HCT116 (cell line): ENCODE results near the gene POC1A. TPM values are rescaled to one million over a fixed set of nuclear protein-coding genes. Genes with fewer than 3 reads are reported as not detected.

Source experiments
- ATAC-seq: fragments of 200-7000 bp; cut with Tn5 transposase; 2 replicates; pipeline ENCODE4 v1.9.1; 2020; ENCODE audit warnings: mild to moderate bottlenecking, moderate library complexity
- BruUV-seq: library from RNA; stranded (reverse); fragments of 400-500 nt; replicated peaks from 2 replicates; lab custom pipeline; 2021; lab: Mats Ljungman, UMichigan
- CTCF ChIA-PET: fragments of 300-600 bp; sonication (Branson Sonifier 250); formaldehyde crosslinking; loops from one replicate; lab custom pipeline; 2021; ENCODE audit warnings: antibody characterized with exemption; lab: Charles Lee
- POLR2A ChIA-PET: fragments of 300-600, 350-600 bp; sonication (Branson Sonifier 250); formaldehyde crosslinking; loops from one replicate; lab custom pipeline; 2021; ENCODE audit warnings: antibody characterized with exemption; lab: Charles Lee
- RAD21 ChIA-PET, 2 experiments: fragments of 300-600 bp; sonication (Branson Sonifier 250); formaldehyde crosslinking; loops; one replicate each; lab custom pipeline; 2023; ENCODE audit warnings: low total read pairs in 2 of 2; ENCODE audit not compliant: uncharacterized antibody in 2 of 2, unreplicated experiment in 2 of 2, low non-redundant PET in 1 of 2; lab: Charles Lee
- DNase-seq: peaks from one replicate; pipeline ENCODE4 v3.0.0-alpha.2; 2010; ENCODE audit warnings: low read depth, low spot score
- H2AFZ ChIP-seq: fragments of 200-600 bp; shearing (Covaris generic), sonication (generic); 2 replicates; pipeline ENCODE4 v1.6.1; 2017; ENCODE audit warnings: low read depth, mixed run types, mixed read lengths, antibody characterized with exemption, low read length; ENCODE audit not compliant: poor library complexity, severe bottlenecking
- H3K27ac ChIP-seq: 2 replicates; pipeline ENCODE4 v1.5.1; 2012; ENCODE audit warnings: low read depth, low read length
- H3K27me3 ChIP-seq: fragments of 200-600 bp; sonication (generic); 2 replicates; pipeline ENCODE4 v1.6.1; 2016; ENCODE audit warnings: mixed run types, low read length, mixed read lengths; ENCODE audit not compliant: insufficient read depth
- H3K36me3 ChIP-seq, 2 experiments: fragments of 200-500 bp in 1 of 2; fragments of 200-600 bp in 1 of 2; sonication (Bioruptor generic) in 1 of 2; sonication (generic) in 1 of 2; 2 replicates each; pipeline versions ENCODE4 v1.5.1 to v1.6.1; 2014 to 2016; ENCODE audit warnings: low read length in 2 of 2, inconsistent platforms in 1 of 2, mixed read lengths in 1 of 2, mixed run types in 1 of 2; ENCODE audit not compliant: insufficient read depth in 2 of 2, control insufficient read depth in 1 of 2
- H3K4me1 ChIP-seq, 2 experiments: fragments of 200-600 bp in 1 of 2; sonication (generic) in 1 of 2; 2 replicates each; pipeline versions ENCODE4 v1.5.1 to v1.6.1; 2012 to 2017; ENCODE audit warnings: low read length in 2 of 2, inconsistent platforms in 1 of 2, mild to moderate bottlenecking in 1 of 2, mixed read lengths in 1 of 2, mixed run types in 1 of 2, moderate library complexity in 1 of 2; ENCODE audit not compliant: insufficient read depth in 2 of 2, control insufficient read depth in 1 of 2
- H3K4me2 ChIP-seq: fragments of 200-600 bp; sonication (generic); 2 replicates; pipeline ENCODE4 v1.6.1; 2017; ENCODE audit warnings: mixed run types, low read length, mixed read lengths
- H3K4me3 ChIP-seq, 2 experiments: fragments of 200-600 bp in 1 of 2; sonication (generic) in 1 of 2; replicated peaks in 1 of 2; 2 replicates each; pipeline ENCODE4 v1.5.1; 2011 to 2016; ENCODE audit warnings: low read length in 2 of 2, control low read depth in 1 of 2, low read depth in 1 of 2, mild to moderate bottlenecking in 1 of 2, mixed read lengths in 1 of 2, mixed run types in 1 of 2
- H3K79me2 ChIP-seq: fragments of 200-600 bp; sonication (generic); 2 replicates; pipeline ENCODE4 v1.6.1; 2017; ENCODE audit warnings: mild to moderate bottlenecking, mixed run types, low read length, moderate library complexity, mixed read lengths; ENCODE audit not compliant: insufficient read depth
- H3K9ac ChIP-seq: fragments of 200-600 bp; sonication (generic); 2 replicates; pipeline ENCODE4 v1.6.1; 2016; ENCODE audit warnings: low read length, mixed read lengths
- H3K9me2 ChIP-seq: fragments of 200-600 bp; sonication (generic), shearing (Covaris generic); 2 replicates; pipeline ENCODE4 v1.6.1; 2017; ENCODE audit warnings: mixed run types, mild to moderate bottlenecking, moderate library complexity; ENCODE audit not compliant: insufficient read depth
- H3K9me3 ChIP-seq, 2 experiments: fragments of 200-500 bp in 1 of 2; fragments of 200-600 bp in 1 of 2; sonication (Bioruptor generic) in 1 of 2; sonication (generic) in 1 of 2; 2 replicates each; pipeline ENCODE4 v1.6.1; 2014 to 2017; ENCODE audit warnings: low read length in 2 of 2, mixed read lengths in 2 of 2, inconsistent platforms in 1 of 2, low read depth in 1 of 2, mild to moderate bottlenecking in 1 of 2, mixed run types in 1 of 2, moderate library complexity in 1 of 2; ENCODE audit not compliant: control insufficient read depth in 1 of 2, insufficient read depth in 1 of 2
- H4K20me1 ChIP-seq: fragments of 200-600 bp; sonication (generic), shearing (Covaris generic); 2 replicates; pipeline ENCODE4 v1.6.1; 2017; ENCODE audit warnings: mixed run types, mild to moderate bottlenecking, moderate library complexity; ENCODE audit not compliant: insufficient read depth
- ATF3 ChIP-seq: IDR thresholded peaks from 2 replicates; pipeline ENCODE4 v1.6.1; 2012
- EGR1 ChIP-seq: IDR thresholded peaks from 2 replicates; pipeline ENCODE4 v1.6.1; 2012; ENCODE audit warnings: low read depth
- EZH2 ChIP-seq: fragments of 200-600 bp; sonication (generic); IDR thresholded peaks from 2 replicates; pipeline ENCODE4 v1.6.1; 2017; ENCODE audit warnings: antibody characterized with exemption, mixed run types
- JUND ChIP-seq: IDR thresholded peaks from 2 replicates; pipeline ENCODE4 v1.6.1; 2012
- MAX ChIP-seq: IDR thresholded peaks from 2 replicates; pipeline ENCODE4 v1.6.1; 2012
- POLR2A ChIP-seq: IDR thresholded peaks from 2 replicates; pipeline ENCODE4 v1.7.0; 2011; ENCODE audit warnings: borderline replicate concordance; ENCODE audit not compliant: insufficient read depth, insufficient read length; ENCODE audit errors: extremely low read depth
- REST ChIP-seq: IDR thresholded peaks from 2 replicates; pipeline ENCODE4 v1.6.1; 2012; ENCODE audit warnings: low read depth
- SP1 ChIP-seq: IDR thresholded peaks from 2 replicates; pipeline ENCODE4 v1.6.1; 2012; ENCODE audit warnings: low read depth
- TCF7L2 ChIP-seq: IDR thresholded peaks from 2 replicates; pipeline ENCODE4 v1.7.0; 2011; ENCODE audit warnings: borderline replicate concordance, inconsistent platforms; ENCODE audit not compliant: insufficient read depth, insufficient read length; ENCODE audit errors: extremely low read depth
- ZBTB33 ChIP-seq: IDR thresholded peaks from 2 replicates; pipeline ENCODE4 v1.6.1; 2011; ENCODE audit warnings: mild to moderate bottlenecking, low read length, moderate library complexity; ENCODE audit not compliant: insufficient replicate concordance; ENCODE audit errors: extremely low read depth
- intact Hi-C: fragments of 100-400 bp; cut with micrococcal nuclease; formaldehyde crosslinking; loops from 2 replicates; pipeline ENCODE4 v1.10.0; 2022
- total RNA-seq: library from RNA; stranded (reverse); gene quantifications from one replicate; pipeline ENCODE4 v1.2.1, GENCODE V29; 2021; ENCODE audit not compliant: unreplicated experiment

POC1A gene
- total RNA-seq, 1 experiment from 2014 or later: 34.0 TPM

- no peak for TF ChIP-seq REST
- no peak for TF ChIP-seq JUND
Observed at GRCh38 chr3:52067046-52067445, 87.2 kb downstream of the POC1A start (continued).

- intact Hi-C loops: no loop called here
- Histone ChIP-seq H3K27me3 (no peaks in the 10 kb centered on the region), H3K4me3 (no peak overlapping the region), H3K4me2 (no peak overlapping the region), H3K9me3 (no peaks in the 10 kb centered on the region), H2AFZ (no peak overlapping the region), H3K36me3 (no peaks in the 10 kb centered on the region)
- no peak for ATAC-seq
- POLR2A ChIA-PET: no interaction called here
- TF ChIP-seq EZH2 (no peak), ATF3 (no peak), TCF7L2 (no peak), EGR1 (no peak), ZBTB33 (no peak), POLR2A (no peak), SP1 (no peak), JUND (no peak), MAX (no peak)
- TF ChIP-seq, all 23 proteins: peak for 0
- ChIA-PET RAD21 (interaction anchor here in 1 of 2 experiments (0.8 kb wide), 1 partner anchor 9 kb away, joined by 3 read pairs; no protein-coding TSS in a partner anchor), CTCF (no interaction called here)
- H3K27ac ChIP-seq: no peak overlapping the region
- H4K20me1 ChIP-seq: no peaks in the 10 kb centered on the region
- H3K4me1 ChIP-seq: peaks cover 5 to 27% of the 10 kb centered on the region in 2 experiments
- no TSS peak for BruUV-seq
- H3K9me2 ChIP-seq: no peaks in the 10 kb centered on the region
- no peak overlapping the region for H3K9ac ChIP-seq
- no peak for DNase-seq
- H3K79me2 ChIP-seq: no peaks in the 10 kb centered on the region
Observed at GRCh38 chr3:52065264-52065756, 88.9 kb downstream of the POC1A start.
